Vagina (tissue), 2 donors: Measurements from ENCODE around the gene MAP7. TPM values are rescaled to one million over a fixed set of nuclear protein-coding genes. Genes with fewer than 3 reads are reported as not detected.

Experiments
- DNase-seq, 2 donors: peaks; one replicate each; pipeline ENCODE4 v3.0.0-alpha.2; 2017; ENCODE audit errors: extremely low spot score in 2 of 2
- H3K27ac ChIP-seq: fragments of 200-600 bp; sonication (generic); one replicate; pipeline ENCODE4 v1.5.1; 2019
- H3K27me3 ChIP-seq: fragments of 200-600 bp; sonication (generic); one replicate; pipeline ENCODE4 v1.5.1; 2019
- H3K36me3 ChIP-seq, 2 donors: fragments of 200-600 bp; sonication (generic); one replicate each; pipeline ENCODE4 v1.5.1; 2017 to 2019
- H3K4me1 ChIP-seq: fragments of 200-600 bp; sonication (generic); one replicate; pipeline ENCODE4 v1.5.1; 2019
- H3K4me3 ChIP-seq, 2 donors: fragments of 200-600 bp; sonication (generic); 1 replicate in 1 of 2; 2 replicates in 1 of 2; pipeline ENCODE4 v1.5.1; 2016 to 2019
- H3K9me3 ChIP-seq: fragments of 200-600 bp; sonication (generic); one replicate; pipeline ENCODE4 v1.5.1; 2019
- POLR2A ChIP-seq, 2 donors: fragments of 450-650 bp; IDR thresholded peaks; one replicate each; pipeline ENCODE4 v1.6.1; 2017; ENCODE audit warnings: antibody characterized with exemption in 2 of 2, mild to moderate bottlenecking in 2 of 2, moderate library complexity in 2 of 2
- POLR2AphosphoS5 ChIP-seq, 2 donors: sonication (generic); formaldehyde crosslinking; IDR thresholded peaks; one replicate each; pipeline ENCODE4 v1.9.0; 2017; ENCODE audit warnings: antibody characterized with exemption in 2 of 2, mild to moderate bottlenecking in 2 of 2, low read depth in 1 of 2; ENCODE audit not compliant: insufficient read depth in 1 of 2
- intact Hi-C: fragments of 100-400 bp; cut with DNase I; formaldehyde crosslinking; loops from one replicate; pipeline ENCODE4 v1.15.1; 2023
- total RNA-seq: library from RNA; depleted of rRNA; stranded (reverse); fragments of >200 nt; gene quantifications from one replicate; pipeline ENCODE4 v1.2.3, GENCODE V29; 2016
- TF ChIP-seq, protein P1 (sequence below), 3 experiments: fragments of 450-650 bp in 2 of 3; fragments of 200-600 bp in 1 of 3; sonication (generic) in 1 of 3; IDR thresholded peaks; one replicate each; pipeline ENCODE4 v1.5.1; 2017 to 2019; ENCODE audit warnings: antibody characterized with exemption in 3 of 3, mild to moderate bottlenecking in 2 of 3, moderate library complexity in 2 of 3

Gene MAP7
- total RNA-seq, 1 donor from 2014 or later, result 9.3 TPM

- H3K27ac ChIP-seq, result no peak overlapping the region
- H3K4me1 ChIP-seq, result no peaks in the 10 kb centered on the region
- TF ChIP-seq, protein P1, sequence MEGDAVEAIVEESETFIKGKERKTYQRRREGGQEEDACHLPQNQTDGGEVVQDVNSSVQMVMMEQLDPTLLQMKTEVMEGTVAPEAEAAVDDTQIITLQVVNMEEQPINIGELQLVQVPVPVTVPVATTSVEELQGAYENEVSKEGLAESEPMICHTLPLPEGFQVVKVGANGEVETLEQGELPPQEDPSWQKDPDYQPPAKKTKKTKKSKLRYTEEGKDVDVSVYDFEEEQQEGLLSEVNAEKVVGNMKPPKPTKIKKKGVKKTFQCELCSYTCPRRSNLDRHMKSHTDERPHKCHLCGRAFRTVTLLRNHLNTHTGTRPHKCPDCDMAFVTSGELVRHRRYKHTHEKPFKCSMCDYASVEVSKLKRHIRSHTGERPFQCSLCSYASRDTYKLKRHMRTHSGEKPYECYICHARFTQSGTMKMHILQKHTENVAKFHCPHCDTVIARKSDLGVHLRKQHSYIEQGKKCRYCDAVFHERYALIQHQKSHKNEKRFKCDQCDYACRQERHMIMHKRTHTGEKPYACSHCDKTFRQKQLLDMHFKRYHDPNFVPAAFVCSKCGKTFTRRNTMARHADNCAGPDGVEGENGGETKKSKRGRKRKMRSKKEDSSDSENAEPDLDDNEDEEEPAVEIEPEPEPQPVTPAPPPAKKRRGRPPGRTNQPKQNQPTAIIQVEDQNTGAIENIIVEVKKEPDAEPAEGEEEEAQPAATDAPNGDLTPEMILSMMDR (IDR thresholded peaks at IDR 0.05), result no peak
- TF ChIP-seq POLR2A (IDR thresholded peaks at IDR 0.05), result no peak
- TF ChIP-seq POLR2AphosphoS5 (IDR thresholded peaks at IDR 0.05; ENCODE audit: insufficient read depth in 1 of 2, low read depth in 1 of 2), result no peak
- H3K27me3 ChIP-seq, result no peaks in the 10 kb centered on the region
- no peaks in the 10 kb centered on the region for H3K36me3 ChIP-seq
- intact Hi-C loops, result no loop called here
- no peaks in the 10 kb centered on the region for H3K9me3 ChIP-seq
- H3K4me3 ChIP-seq, result no peak overlapping the region
- DNase-seq, result no peak
Observed at GRCh38 chr6:136503303-136504029, 46.8 kb downstream of the MAP7 start.

- H3K4me3 ChIP-seq, result no peak overlapping the region
- no peaks in the 10 kb centered on the region for H3K9me3 ChIP-seq
- no peaks in the 10 kb centered on the region for H3K4me1 ChIP-seq
- no peaks in the 10 kb centered on the region for H3K36me3 ChIP-seq
- no peaks in the 10 kb centered on the region for H3K27me3 ChIP-seq
- intact Hi-C loops, result no loop called here
- H3K27ac ChIP-seq, result no peak overlapping the region
- DNase-seq, result no peak
- TF ChIP-seq, protein P1 (IDR thresholded peaks at IDR 0.05), result no peak
- TF ChIP-seq POLR2A (IDR thresholded peaks at IDR 0.05) (no peak), POLR2AphosphoS5 (IDR thresholded peaks at IDR 0.05; ENCODE audit: insufficient read depth in 1 of 2, low read depth in 1 of 2) (no peak)
Observed at GRCh38 chr6:136502786-136503185, 47.4 kb downstream of the MAP7 start.

- DNase-seq, result no peak
- Histone ChIP-seq H3K27ac (no peak overlapping the region), H3K4me3 (no peak overlapping the region), H3K4me1 (no peaks in the 10 kb centered on the region), H3K27me3 (no peaks in the 10 kb centered on the region), H3K36me3 (no peaks in the 10 kb centered on the region), H3K9me3 (no peaks in the 10 kb centered on the region)
- intact Hi-C loops, result no loop called here
- TF ChIP-seq POLR2A (IDR thresholded peaks at IDR 0.05), result no peak
- TF ChIP-seq, protein P1 (IDR thresholded peaks at IDR 0.05), result no peak
- TF ChIP-seq POLR2AphosphoS5 (IDR thresholded peaks at IDR 0.05; ENCODE audit: insufficient read depth in 1 of 2, low read depth in 1 of 2), result no peak
Observed at GRCh38 chr6:136501514-136501913, 48.7 kb downstream of the MAP7 start.

GRCh38 chr6:136501096-136501495 is 49.1 kb downstream of the MAP7 start:
- no peaks in the 10 kb centered on the region for H3K27me3 ChIP-seq
- no peak overlapping the region for H3K27ac ChIP-seq
- no peaks in the 10 kb centered on the region for H3K36me3 ChIP-seq
- no peaks in the 10 kb centered on the region for H3K9me3 ChIP-seq
- TF ChIP-seq POLR2AphosphoS5 (IDR thresholded peaks at IDR 0.05; ENCODE audit: insufficient read depth in 1 of 2, low read depth in 1 of 2), result no peak
- TF ChIP-seq POLR2A (IDR thresholded peaks at IDR 0.05), result no peak
- TF ChIP-seq, protein P1 (IDR thresholded peaks at IDR 0.05), result no peak
- no peaks in the 10 kb centered on the region for H3K4me1 ChIP-seq
- intact Hi-C loops, result no loop called here
- DNase-seq, result no peak
- no peak overlapping the region for H3K4me3 ChIP-seq

DNA sequence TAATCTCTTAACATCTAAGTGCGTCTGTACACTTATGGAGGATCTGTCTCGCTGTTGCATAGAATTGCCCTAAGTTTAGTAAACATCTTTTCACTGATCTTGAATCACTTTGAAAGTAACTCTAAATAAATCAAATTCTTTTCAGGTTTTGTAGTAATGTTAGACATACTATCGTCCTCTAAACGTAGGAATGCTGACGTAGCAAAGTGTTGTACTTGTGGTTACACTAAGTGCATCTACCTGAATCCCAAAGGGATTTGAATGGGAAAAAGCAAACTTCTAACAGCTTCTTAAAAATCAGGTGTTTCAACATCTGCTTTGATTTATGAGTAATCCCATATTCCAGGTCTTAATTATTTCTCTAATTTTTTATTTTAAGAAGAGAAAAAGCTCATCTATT is 49.8 kb downstream of the MAP7 start:
- H3K4me3 ChIP-seq, result no peak overlapping the region
- no peaks in the 10 kb centered on the region for H3K36me3 ChIP-seq
- DNase-seq, result no peak
- no peaks in the 10 kb centered on the region for H3K9me3 ChIP-seq
- no peaks in the 10 kb centered on the region for H3K27me3 ChIP-seq
- H3K27ac ChIP-seq, result no peak overlapping the region
- TF ChIP-seq, protein P1 (IDR thresholded peaks at IDR 0.05), result no peak
- TF ChIP-seq POLR2A (IDR thresholded peaks at IDR 0.05) (no peak), POLR2AphosphoS5 (IDR thresholded peaks at IDR 0.05; ENCODE audit: insufficient read depth in 1 of 2, low read depth in 1 of 2) (no peak)
- H3K4me1 ChIP-seq, result no peaks in the 10 kb centered on the region
- intact Hi-C loops, result no loop called here
